Measurements from ENCODE around the gene CAMKK1. TPM values are rescaled to one million over a fixed set of nuclear protein-coding genes. Genes with fewer than 3 reads are reported as not detected.

Gene CAMKK1
- total RNA-seq, 8 experiments from 2014 or later, result 2.2 to 7.7 (median 5.1) TPM

DNA sequence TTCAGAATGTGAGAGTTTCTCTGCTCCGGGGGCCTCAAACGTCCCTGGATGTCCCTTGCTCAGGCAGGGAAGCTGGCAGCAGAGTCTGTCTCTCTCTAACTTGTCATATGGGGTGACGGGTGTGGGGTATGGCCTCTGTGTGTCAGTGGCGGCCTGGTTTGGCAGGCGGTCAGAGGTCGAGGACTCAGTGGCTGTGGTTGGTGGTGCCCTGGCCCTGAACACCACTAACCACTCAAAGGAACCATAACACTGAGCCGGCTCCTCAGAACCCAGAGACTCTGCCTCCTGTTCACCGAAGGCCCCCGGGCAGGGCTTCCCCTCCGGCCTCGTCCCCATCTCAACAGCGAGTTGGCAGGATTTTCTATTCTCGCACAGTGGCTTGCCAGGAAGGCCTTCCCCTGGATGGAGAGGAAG lies 22.7 kb upstream of the CAMKK1 start:
- 40 to 84% (median 80%) methylated on average over 1 to 8 of the region's 13 CpGs; no CpG with 5 or more reads in 5 of the 10 experiments for WGBS, 10 experiments
- Histone ChIP-seq H3K4me1 (replicated peaks in 1 of 2) (peaks cover 10 to 18% of the 10 kb centered on the region in 2 donors), H3K4me3 (no peak overlapping the region), H3K27ac (no peak overlapping the region)
- ATAC-seq (replicated peaks in 6 of 8), result no peak
- in situ Hi-C loops (cut with MboI; ENCODE audit: low pct_unique_long_range_greater_than_20kb in 2 of 9, low sequenced_read_pairs in 9 of 9, unreplicated experiment in 9 of 9), result loop anchor here in 1 of 9 experiments (10.0 kb wide), 1 partner anchor 89 kb away; no protein-coding TSS in a partner anchor

GRCh38 chr17:3914312-3914670 lies 21.4 kb upstream of the CAMKK1 start:
- H3K4me1 ChIP-seq (replicated peaks in 1 of 2), result peaks cover 10 to 18% of the 10 kb centered on the region in 2 donors
- in situ Hi-C loops (cut with MboI; ENCODE audit: low pct_unique_long_range_greater_than_20kb in 2 of 9, low sequenced_read_pairs in 9 of 9, unreplicated experiment in 9 of 9), result loop anchor here in 1 of 9 experiments (10.0 kb wide), 1 partner anchor 91 kb away; no protein-coding TSS in a partner anchor
- no peak overlapping the region for H3K27ac ChIP-seq
- peak in 1 of 8 experiments; percentile 7 for ATAC-seq (replicated peaks in 6 of 8)
- H3K4me3 ChIP-seq, result no peak overlapping the region
- 95 to 100% (median 100%) methylated on average over 3 to 5 of the region's 10 CpGs; no CpG with 5 or more reads in 7 of the 10 experiments for WGBS, 10 experiments

- Histone ChIP-seq H3K4me1 (replicated peaks in 1 of 2) (peaks cover 8 to 16% of the 10 kb centered on the region in 2 donors), H3K4me3 (no peak overlapping the region), H3K27ac (no peak overlapping the region)
- ATAC-seq (replicated peaks in 6 of 8), result peak; percentile 65 to 95 (median 84)
- in situ Hi-C loops (cut with MboI; ENCODE audit: low pct_unique_long_range_greater_than_20kb in 2 of 9, low sequenced_read_pairs in 9 of 9, unreplicated experiment in 9 of 9), result loop anchor here in 1 of 9 experiments (10.0 kb wide), 1 partner anchor 91 kb away; no protein-coding TSS in a partner anchor
- 0 to 92% (median 44%) methylated on average over 1 to 4 of the region's 17 CpGs; no CpG with 5 or more reads in 5 of the 10 experiments for whole genome bisulfite sequencing, 10 experiments
These were observed 20.9 kb upstream of the CAMKK1 start for GRCh38 chr17:3913531-3914311.

DNA sequence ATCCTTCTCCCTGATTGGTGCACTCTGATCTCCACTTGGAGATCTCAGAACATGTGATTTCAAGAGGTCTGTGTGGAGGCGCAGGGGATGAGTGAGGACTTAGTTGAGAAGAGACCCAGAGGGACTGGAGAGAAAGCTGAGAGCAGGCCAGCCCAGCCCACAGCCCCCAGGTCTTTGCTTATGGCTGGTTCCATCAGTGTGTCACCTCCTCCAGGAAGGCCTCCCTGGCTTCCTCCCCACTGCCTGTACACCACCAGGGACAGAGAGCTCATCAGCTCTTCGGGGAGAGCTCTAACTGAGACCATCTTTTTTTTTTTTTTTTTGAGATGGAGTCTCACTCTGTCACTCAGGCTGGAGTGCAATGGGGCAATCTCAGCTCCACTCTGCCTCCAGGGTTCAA lies 20.0 kb upstream of the CAMKK1 start:
- Histone ChIP-seq H3K4me3 (no peak overlapping the region), H3K4me1 (replicated peaks in 1 of 2) (peaks cover 3 to 10% of the 10 kb centered on the region in 2 donors), H3K27ac (no peak overlapping the region)
- no peak for ATAC-seq (replicated peaks in 6 of 8)
- WGBS, 10 experiments, result 40 to 100% (median 100%) methylated on average over 1 to 2 of the region's 2 CpGs; no CpG with 5 or more reads in 4 of the 10 experiments
- in situ Hi-C loops (cut with MboI; ENCODE audit: low pct_unique_long_range_greater_than_20kb in 2 of 9, low sequenced_read_pairs in 9 of 9, unreplicated experiment in 9 of 9), result loop anchor here in 1 of 9 experiments (10.0 kb wide), 1 partner anchor 92 kb away; no protein-coding TSS in a partner anchor

DNA sequence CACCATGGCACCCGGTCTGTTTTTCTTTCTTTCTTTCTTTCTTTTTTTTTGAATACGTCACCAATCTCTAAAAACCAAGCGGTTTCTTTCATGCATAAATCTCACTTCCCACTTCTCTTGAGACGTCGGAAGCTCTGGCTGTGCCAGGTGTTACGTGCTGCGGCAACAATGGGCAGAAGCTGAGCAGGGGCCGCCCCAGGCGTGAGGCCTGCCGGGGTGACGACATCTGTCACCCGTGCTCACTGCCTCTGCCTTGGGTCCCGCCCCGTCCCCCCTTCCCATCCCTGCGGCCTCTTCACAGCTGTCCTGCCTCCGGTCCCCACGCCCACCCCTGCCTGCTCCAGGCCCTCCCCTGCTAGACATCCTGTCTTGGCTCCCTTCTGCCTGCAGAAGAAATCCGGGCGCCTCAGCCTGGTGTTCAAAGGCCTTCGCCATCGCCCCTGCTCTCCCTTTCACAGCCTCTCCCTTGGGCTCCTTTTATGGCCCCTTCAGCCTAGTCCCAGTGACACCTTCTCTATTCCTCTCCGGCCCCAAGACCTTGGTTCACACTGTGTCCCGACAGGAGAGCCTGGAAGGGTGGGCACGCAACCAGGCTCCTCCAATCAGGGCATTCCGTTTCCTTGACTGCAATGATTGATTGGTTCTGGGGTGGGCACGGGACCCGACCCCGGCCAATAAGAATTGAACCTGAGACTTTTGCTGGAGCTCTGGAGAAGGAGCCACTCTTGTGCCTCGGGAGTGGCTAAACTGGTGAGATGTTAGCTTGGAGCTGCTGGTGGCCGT lies 18.6 kb upstream of the CAMKK1 start:
- peaks cover 3 to 10% of the 10 kb centered on the region in 2 donors for H3K4me1 ChIP-seq (replicated peaks in 1 of 2)
- peak in 5 of 8 experiments; percentile 66 to 89 (median 86) for ATAC-seq (replicated peaks in 6 of 8)
- in situ Hi-C loops (cut with MboI; ENCODE audit: low pct_unique_long_range_greater_than_20kb in 2 of 9, low sequenced_read_pairs in 9 of 9, unreplicated experiment in 9 of 9), result loop anchor here in 1 of 9 experiments (10.0 kb wide), 1 partner anchor 93 kb away; no protein-coding TSS in a partner anchor
- H3K27ac ChIP-seq, result peak overlapping the region; percentile 14 to 28
- WGBS, 10 experiments, result 17 to 100% (median 49%) methylated on average over 1 to 14 of the region's 30 CpGs
- H3K4me3 ChIP-seq, result no peak overlapping the region

DNA sequence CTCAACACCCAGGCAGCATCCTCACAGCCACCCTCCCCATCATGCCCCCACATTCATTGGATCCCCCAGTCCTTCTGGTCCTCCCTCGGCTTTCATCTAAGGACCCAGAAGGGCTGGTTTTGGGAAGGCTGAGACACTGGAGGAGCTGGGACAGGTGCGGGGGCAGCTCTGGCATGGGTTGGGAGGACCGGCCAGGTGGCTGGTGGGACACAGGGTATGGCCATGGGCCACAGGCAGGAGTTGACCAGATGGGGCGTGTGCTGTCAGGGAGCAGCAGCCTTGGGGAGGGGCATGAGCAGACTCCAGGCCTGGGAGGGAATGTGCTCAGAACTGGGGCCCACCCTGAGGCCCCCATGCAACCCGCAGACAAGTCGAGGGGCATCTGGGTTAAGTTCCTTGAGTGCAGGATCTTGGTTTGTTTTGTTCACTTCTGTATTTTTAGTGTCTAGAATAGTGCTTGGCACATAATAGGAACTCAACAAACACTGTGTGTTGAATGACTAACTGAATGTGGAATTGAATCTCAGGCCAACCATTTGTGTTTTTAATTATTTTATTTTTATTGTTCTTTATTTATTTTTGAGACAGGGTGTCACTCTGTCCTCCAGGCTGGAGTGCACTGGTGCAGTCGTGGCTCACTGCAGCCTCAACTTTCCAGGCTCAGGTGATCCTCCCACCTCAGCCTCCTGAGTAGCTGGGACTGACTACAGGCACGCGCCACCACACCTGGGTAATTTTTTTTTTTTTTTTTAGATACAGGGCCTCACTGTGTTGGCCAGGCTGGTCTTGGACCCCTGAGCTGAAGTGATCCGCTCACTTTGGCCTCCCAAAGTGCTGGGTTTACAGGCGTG lies 17.8 kb upstream of the CAMKK1 start:
- Histone ChIP-seq H3K27ac (peak overlapping the region in 1 of 2 donors; percentile 14), H3K4me1 (replicated peaks in 1 of 2) (peaks cover 3 to 10% of the 10 kb centered on the region in 2 donors), H3K4me3 (no peak overlapping the region)
- 0 to 100% (median 72%) methylated on average over 1 to 5 of the region's 11 CpGs; no CpG with 5 or more reads in 2 of the 10 experiments for WGBS, 10 experiments
- ATAC-seq (replicated peaks in 6 of 8), result no peak
- in situ Hi-C loops (cut with MboI; ENCODE audit: low pct_unique_long_range_greater_than_20kb in 2 of 9, low sequenced_read_pairs in 9 of 9, unreplicated experiment in 9 of 9), result loop anchor here in 1 of 9 experiments (10.0 kb wide), 1 partner anchor 94 kb away; no protein-coding TSS in a partner anchor

- 77 to 100% (median 91%) methylated on average over 1 to 9 of the region's 12 CpGs; no CpG with 5 or more reads in 1 of the 10 experiments for WGBS, 10 experiments
- Histone ChIP-seq H3K4me1 (replicated peaks in 1 of 2) (peaks cover 9 to 18% of the 10 kb centered on the region in 2 donors), H3K4me3 (no peak overlapping the region), H3K27ac (no peak overlapping the region)
- ATAC-seq (replicated peaks in 6 of 8), result no peak
- in situ Hi-C loops (cut with MboI; ENCODE audit: low pct_unique_long_range_greater_than_20kb in 2 of 9, low sequenced_read_pairs in 9 of 9, unreplicated experiment in 9 of 9), result no loop called here
These were observed 16.4 kb upstream of the CAMKK1 start for GRCh38 chr17:3909257-3909656.

- in situ Hi-C loops (cut with MboI; ENCODE audit: low pct_unique_long_range_greater_than_20kb in 2 of 9, low sequenced_read_pairs in 9 of 9, unreplicated experiment in 9 of 9), result no loop called here
- Histone ChIP-seq H3K4me3 (no peak overlapping the region), H3K27ac (no peak overlapping the region), H3K4me1 (replicated peaks in 1 of 2) (peaks cover 20 to 30% of the 10 kb centered on the region in 2 donors)
- whole genome bisulfite sequencing, 10 experiments, result 40 to 100% (median 70%) methylated on average over 1 to 6 of the region's 11 CpGs; no CpG with 5 or more reads in 3 of the 10 experiments
- ATAC-seq (replicated peaks in 6 of 8), result no peak
These were observed 14.8 kb upstream of the CAMKK1 start for GRCh38 chr17:3907483-3908216.

DNA sequence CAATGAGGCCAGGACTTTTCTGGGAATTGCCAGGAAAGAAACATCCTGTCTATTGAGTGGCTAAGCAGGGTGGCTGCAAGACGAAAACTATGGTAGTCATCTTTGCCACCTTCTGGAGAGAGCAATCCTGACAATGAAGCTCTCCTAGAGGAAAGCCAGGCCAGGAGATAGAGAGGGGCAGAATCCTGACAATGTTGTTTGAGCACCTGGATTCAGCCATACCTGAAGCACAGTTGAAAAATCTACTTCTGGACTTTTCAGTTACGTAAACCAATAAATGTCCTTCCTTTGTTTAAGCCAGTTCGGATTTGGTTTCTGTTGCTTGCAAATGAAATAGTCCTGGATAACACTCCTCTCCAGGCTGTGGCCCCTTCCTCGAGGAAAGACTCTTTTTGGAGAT lies 14.0 kb upstream of the CAMKK1 start:
- in situ Hi-C loops (cut with MboI; ENCODE audit: low pct_unique_long_range_greater_than_20kb in 2 of 9, low sequenced_read_pairs in 9 of 9, unreplicated experiment in 9 of 9), result no loop called here
- H3K27ac ChIP-seq, result no peak overlapping the region
- ATAC-seq (replicated peaks in 6 of 8), result no peak
- WGBS, 10 experiments, result 80 to 100% (median 92%) methylated on average over 2 to 4 of the region's 4 CpGs; no CpG with 5 or more reads in 3 of the 10 experiments
- no peak overlapping the region for H3K4me3 ChIP-seq
- peaks cover 20 to 30% of the 10 kb centered on the region in 2 donors for H3K4me1 ChIP-seq (replicated peaks in 1 of 2)

GRCh38 chr17:3905017-3905520 lies 12.2 kb upstream of the CAMKK1 start:
- WGBS, 10 experiments, result 89 to 90% methylated on average over 2 to 3 of the region's 11 CpGs; no CpG with 5 or more reads in 8 of the 10 experiments
- Histone ChIP-seq H3K4me1 (replicated peaks in 1 of 2) (peaks cover 17 to 20% of the 10 kb centered on the region in 2 donors), H3K27ac (no peak overlapping the region), H3K4me3 (no peak overlapping the region)
- peak in 6 of 8 experiments; percentile 16 to 66 (median 35) for ATAC-seq (replicated peaks in 6 of 8)
- in situ Hi-C loops (cut with MboI; ENCODE audit: low pct_unique_long_range_greater_than_20kb in 2 of 9, low sequenced_read_pairs in 9 of 9, unreplicated experiment in 9 of 9), result no loop called here

DNA sequence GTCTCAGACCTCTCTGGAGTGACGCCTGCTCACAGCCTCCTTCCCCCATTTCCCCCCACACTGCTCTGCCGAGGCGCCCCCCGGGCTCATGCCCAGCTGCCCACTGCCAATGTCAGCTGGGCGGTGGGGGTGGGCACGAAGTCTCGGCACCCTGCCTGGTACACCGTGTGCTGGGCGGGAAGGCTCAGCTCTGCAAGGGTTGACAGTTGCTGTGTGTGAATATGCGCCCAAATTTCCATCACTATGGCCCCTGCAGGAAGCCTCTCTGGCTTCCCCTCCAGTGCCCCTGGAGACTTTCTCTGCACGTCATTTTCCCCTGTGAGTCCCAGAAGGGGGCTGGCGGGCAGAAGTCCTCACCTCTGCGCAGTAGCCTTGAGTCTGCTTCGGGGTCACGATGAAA lies 11.6 kb upstream of the CAMKK1 start:
- Histone ChIP-seq H3K4me1 (replicated peaks in 1 of 2) (peaks cover 17 to 20% of the 10 kb centered on the region in 2 donors), H3K4me3 (no peak overlapping the region), H3K27ac (no peak overlapping the region)
- ATAC-seq (replicated peaks in 6 of 8), result peak in 5 of 8 experiments; percentile 16 to 56 (median 42)
- in situ Hi-C loops (cut with MboI; ENCODE audit: low pct_unique_long_range_greater_than_20kb in 2 of 9, low sequenced_read_pairs in 9 of 9, unreplicated experiment in 9 of 9), result no loop called here
- WGBS, 10 experiments, result 67 to 80% methylated on average over 1 to 4 of the region's 15 CpGs; no CpG with 5 or more reads in 8 of the 10 experiments

Measured in motor neuron (in vitro differentiated cells).